NCI-H446 (cell line): ENCODE measurements around the gene PTPRA.
"Not testable (repeated sequence)": the region's sequence is repeated elsewhere in the genome, so short reads cannot be mapped to it uniquely, and the experiment has no call there.

ENCODE experiments used
- DNase-seq, 2 experiments: peaks; one replicate each; lab custom pipeline; 2025; lab: John Stamatoyannopoulos, UW

Gene PTPRA

DNA sequence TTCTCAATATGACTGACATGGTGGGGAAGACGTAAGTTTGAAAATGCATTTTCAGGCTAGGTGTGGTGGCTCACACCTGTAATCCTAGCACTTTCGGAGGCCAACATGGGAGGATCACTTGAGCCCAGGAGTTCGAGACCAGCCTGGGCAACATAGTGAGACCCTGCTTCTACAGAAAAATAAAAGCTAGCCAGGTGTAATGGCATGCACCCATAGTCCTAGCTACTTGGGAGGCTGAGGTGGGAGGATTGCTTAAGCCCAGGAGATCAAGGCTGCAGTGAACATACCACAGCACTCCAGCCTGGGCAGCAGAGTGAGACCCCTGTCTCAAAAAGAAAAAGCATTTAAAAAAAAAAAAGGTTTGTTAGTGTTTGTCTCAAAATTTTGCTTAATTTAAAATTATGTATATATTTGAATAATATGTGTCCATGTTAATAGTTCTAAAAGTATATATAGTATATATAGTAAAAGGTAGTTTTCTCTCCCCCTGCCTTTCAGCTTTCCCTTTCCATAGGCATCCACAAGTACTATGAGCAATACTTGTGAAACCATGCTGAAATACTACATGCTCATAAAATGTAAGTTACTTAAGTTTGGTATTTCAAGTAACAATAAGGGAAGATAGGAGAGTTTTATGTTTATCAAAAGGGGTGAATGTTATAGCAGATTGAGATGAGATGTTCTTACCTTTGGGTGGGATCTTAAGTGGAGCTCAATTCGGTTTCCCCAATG, 15.1 kb downstream of the PTPRA start:
- no peak for DNase-seq

DNA sequence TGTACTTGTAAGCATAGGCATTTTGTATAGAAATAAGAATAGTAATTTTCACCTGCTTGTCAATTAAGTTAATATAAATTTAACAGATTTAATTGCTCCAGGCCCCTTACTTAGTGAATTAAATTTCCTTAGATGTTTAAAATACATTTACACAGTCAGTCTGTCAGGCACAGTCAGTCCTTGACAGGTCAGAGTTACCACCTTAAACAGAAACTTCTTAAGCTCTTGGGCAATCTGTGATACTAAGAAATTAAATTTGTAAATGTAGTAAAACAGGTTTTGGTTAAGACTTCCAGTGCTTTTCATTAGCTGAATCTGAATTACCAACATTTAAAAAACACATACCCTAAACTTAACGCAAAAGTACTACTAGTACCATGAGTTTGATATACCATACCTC, 15.9 kb downstream of the PTPRA start:
- no peak for DNase-seq

- DNase-seq: no peak
Measured at GRCh38 chr20:2889797-2890196, 16.5 kb downstream of the PTPRA start.

DNA sequence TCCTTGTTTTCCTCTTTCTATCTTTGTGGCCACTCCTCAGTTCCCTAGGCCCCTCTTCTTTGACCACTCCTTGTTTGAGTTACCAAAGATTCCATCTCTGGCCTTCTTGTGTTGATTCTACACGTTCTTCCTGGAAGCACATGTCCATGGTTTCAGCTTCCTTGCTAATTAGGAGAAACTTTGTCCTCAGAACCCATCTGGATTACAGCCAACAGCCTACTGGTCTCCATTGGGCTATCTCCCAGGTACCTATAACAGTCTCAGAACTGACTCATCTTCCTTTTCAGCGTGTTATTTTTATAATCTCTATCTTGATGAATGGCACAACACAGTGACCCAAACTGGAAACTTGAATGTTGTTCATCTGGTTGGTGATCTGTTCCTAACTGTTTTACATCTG, 17.5 kb downstream of the PTPRA start:
- DNase-seq: no peak

DNA sequence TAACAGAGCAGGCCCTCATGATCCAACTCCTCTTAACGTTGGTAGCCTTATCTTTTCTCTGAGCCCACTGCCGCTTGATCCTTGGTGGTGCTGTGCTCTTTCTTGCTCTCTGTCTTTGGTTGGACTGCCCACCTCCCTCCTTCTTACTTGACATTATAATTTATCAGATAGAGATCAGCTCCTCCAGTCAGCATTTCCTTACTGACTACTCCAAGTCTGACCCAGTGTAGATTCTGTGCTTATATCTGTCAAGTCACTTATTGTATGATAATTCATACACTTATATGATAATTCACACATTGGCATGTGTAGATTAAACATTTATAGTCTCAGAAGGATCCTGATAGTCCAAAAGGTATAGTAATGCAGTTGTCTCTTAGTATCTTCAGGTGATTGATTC, 18.1 kb downstream of the PTPRA start:
- DNase-seq: no peak

DNA sequence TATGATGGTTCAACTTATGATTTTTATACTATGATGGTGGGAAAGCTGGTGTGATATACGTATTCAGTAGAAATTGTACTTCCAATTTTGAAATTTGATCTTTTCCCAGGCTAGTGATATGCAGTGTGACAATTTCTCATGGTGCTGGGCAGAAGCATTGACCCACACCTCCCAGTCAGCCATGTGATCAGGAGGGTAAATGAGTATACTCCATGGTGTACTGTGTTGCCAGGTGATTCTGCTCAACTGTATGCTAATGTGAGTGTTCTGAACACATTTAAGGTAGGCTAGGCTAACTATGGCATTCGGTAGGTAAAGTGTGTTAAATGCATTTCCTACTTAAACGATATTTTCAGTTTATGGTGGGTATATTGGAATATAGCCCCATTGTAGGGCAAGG, 19.1 kb downstream of the PTPRA start:
- DNase-seq: no peak

- no peak for DNase-seq
Measured at GRCh38 chr20:2894221-2894620, 20.9 kb downstream of the PTPRA start.

DNA sequence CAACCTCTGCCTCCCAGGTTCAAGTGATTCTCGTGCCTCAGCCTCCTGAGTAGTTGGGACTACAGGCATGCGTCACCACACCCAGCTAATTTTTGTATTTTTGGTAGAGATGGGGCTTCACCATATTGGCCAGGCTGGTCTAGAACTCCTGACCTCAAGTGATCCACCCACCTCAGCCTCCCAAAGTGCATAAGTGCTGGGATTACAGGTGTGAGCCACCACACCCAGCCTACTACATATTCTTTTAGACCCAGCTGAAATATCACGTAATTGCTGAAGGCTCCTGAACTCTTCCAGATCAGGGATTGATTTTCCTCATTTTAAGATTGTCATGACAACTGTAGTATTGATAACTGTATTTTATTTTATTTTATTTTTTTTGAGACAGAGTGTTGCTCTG, 21.9 kb downstream of the PTPRA start:
- DNase-seq: not testable (repeated sequence)

DNA sequence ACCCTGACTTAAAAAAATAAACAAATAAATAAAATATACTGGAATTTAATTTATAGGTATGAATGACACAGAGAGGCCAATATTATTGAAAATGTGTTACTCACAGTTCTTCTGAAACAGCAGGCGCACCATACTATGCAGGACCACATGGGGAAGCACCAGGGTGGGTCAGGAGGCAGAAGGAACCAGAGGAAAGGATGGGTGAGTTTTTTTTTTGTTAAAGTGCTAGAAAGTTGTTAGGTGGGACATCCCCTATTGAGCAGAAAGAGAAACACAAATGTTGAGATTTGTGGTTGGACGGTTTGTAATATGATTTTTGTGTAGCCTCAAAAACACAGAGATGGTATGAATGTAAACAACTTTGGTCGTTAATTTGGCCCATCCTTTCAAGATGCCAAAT, 26.0 kb downstream of the PTPRA start:
- DNase-seq: no peak

DNA sequence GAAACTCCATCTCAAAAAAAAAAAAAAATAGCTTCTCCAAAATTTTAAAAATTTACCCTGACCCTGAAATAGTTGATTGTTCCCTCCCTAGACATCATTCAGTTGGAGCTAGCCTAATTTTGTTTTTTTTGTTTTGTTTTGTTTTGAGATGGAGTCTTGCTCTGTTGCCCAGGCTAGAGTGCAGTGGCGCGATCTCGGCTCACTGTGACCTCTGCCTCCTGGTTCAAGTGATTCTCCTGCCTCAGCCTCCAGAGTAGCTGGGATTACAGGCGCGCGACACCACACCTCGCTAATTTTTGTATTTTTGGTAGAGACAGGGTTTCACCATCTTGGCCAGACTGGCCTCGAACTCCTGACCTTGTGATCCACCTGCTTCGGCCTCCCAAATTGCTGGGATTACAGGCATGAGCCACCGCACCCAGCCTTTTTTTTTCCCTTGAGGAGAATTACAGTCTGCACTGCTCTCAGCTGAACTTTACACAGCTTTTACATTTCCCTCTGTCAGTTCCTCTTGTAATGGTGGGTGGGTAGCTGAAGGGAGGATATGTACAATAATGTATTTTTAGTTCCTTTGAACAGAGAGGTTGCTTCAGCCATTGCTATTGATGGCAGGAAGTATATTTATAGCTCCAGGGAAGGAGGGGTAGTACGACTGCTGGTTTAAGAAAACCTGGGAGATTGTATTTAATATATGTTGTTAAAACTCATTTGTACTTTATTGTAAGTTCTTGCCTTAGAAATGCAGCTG, 27.7 kb downstream of the PTPRA start:
- DNase-seq: no peak

GRCh38 chr20:2902291-2902690, 29.0 kb downstream of the PTPRA start:
- no peak for DNase-seq

- no peak for DNase-seq
Measured at GRCh38 chr20:2902818-2903217, 29.5 kb downstream of the PTPRA start.

- no peak for DNase-seq
Measured at GRCh38 chr20:2903686-2904085, 30.4 kb downstream of the PTPRA start.

DNA sequence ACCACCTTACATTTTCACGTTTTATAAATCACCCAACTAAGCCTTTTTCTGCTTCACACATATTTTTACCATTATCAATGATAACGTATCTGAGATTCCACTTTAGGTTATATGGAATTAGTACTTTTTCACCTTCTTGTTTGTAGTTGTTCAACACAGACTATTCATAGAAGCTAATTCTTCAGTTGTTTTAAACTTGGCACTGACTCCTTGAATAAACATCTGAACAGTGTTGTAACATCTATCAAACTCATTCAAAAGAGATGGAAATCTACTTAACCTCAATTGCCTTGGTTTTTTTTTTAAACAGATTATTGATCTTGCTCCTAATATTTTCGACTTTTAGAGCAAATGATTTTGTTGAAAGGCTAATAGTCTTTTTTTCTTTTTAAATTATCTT, 34.2 kb downstream of the PTPRA start:
- no peak for DNase-seq

DNA sequence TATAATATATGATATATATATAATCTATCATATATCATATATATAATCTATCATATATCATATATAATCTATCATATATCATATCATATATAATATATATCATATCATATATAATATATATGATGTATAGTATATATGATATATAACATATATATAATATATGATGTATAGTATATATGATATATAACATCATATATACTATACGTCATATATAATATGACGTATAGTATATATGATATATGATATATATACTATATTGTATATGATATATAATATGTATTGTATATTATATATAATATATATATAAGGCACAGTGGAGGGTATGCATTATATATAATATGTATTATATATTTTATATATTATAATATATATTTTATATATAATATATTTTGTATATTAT, 36.7 kb downstream of the PTPRA start:
- no peak for DNase-seq

- no peak for DNase-seq
Measured at GRCh38 chr20:2911200-2911599, 37.9 kb downstream of the PTPRA start.

- no peak for DNase-seq
Measured at GRCh38 chr20:2914160-2914559, 40.9 kb downstream of the PTPRA start.

DNA sequence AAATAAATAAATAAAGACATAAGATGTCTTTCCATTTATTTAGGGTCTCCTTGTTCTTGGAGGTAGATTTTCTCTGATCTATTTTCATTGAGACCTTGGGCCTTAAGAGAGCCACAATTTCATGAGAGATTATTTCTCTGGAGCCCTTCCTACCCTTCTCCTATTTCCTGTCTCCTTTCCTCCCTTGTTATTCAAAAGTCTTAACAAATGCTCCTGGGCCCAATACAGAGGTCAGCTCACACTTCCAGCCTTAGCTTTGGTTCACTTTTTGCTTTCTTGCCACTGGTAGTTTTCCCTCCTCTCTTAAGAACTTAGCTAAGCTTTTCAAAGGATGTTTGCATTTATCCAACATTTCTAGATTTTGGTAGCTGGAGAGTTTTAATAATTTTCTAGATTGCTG, 44.0 kb downstream of the PTPRA start:
- no peak for DNase-seq

DNA sequence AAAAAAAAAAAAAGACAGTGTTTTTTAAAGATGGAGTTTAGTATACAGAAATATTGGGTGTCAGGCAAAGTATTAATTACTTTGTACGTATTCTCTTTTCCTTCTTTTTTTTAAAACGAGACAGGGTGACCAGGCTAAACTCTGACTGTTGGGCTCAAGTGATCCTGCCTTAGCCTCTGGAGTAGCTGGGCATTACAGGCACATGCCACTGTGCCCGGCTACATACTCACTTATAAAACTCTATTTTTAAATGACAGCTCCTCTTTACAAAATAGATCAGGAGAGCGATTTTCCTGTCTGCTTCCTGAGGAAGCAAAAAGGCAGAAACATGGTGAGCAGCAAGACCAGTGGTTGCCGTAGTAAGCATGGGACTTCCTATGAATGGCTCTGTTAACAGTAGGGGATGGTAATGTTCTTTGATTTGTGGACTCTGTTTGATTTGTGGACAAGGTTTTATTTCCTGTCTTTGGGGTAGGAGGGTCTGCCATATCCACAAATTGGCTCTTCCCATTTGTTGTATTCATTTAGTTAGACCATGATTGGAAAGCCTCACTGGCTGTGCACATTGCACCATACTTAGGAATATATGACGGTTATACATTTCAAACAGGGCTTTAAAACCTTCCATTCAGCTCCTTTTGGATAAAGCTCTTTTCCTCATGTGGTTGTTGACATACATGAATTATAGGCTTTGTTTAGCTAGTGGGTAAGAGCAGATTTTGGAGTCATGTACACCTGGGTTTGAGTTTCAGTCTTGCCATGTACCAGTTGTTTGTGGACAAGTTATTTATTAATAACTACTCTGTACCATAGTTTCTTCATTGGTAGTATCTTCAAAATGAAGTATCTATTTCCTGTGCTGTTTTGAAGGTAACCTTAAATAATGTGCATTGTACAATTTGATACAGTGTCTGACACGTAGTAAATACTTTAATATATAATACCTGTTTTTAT, 45.1 kb downstream of the PTPRA start:
- DNase-seq: no peak

DNA sequence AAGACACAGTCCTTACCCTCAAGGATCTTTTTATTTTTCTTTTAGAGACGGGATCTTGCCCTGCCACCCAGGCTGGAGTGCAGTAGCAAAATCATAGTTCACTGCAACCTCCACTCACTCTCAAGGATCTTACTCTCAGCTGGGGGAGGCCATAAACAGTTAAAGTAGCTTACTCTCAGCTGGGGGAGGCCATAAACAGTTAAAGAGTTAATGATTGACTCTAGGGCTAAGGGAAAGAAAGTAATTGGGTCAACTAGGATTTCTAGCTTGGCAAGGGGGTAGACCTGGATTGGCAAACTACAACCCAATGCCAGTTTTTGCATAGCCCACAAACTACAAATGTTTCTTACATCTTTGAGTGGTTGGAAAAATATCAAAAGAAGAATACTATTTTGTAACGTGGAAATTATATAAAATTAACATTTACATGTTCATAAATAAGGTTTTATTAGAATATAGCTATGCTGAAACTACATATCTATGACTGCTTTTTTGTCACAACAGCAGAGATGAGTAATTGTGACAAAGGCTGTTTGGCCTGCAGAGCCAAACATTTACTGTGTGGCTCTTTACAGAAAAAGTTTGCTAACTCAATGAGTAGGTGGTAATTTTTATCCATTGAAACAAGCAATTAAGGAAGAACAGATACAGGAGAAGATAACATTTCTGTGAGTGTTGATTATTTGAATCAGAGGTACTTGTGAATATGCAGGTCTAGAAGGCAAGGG, 46.4 kb downstream of the PTPRA start:
- DNase-seq: no peak

DNA sequence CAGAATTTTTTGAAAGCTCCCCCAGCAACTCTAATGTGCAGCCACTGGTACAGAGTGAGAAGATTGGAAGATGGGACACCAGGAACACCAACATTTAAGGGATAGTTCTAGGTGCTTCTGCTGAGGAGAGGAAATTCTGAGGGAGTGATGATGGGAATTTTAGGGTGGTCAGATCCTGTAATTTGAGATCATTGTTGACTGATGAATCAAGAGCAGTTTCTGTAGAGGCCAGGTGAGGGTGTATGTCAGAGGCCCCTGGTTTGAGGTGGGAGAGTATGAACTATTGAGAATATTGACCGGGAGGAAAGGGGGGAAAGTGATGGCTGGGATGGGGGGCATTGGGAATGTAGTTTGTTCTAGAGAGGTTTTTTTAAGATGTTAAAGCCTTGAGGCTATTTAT, 47.2 kb downstream of the PTPRA start:
- DNase-seq: no peak

GRCh38 chr20:2921506-2921905, 48.2 kb downstream of the PTPRA start:
- DNase-seq: no peak
